ENCODE results near the gene ENAH.

The ENAH gene

DNA sequence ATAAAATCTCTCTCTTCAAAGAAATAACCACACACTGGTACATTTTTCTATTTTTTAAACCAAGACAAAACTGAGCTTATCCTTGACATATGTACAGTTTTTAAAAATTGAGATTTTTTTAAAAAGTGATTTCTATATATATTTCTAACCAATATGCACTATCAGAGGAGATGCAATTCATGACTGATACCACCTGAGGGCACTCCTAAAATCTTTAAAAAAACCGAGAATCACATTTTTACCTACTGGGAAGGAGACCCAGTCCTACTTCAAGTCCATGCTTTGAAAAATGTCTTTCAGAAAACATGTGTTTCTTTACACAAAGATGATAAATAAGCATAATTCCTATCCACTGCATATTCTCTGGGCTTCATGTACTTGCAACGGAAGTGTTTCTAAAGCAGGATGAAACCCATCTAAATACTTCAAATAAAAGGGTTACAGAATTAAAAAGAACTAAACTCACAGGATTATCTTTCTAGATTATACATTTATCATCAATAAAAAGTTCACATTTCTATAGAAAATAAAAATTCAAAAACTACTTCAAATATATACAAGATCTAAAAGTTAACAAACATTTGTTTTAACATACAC lies 98.6 kb downstream of the ENAH start:
- no peak for DNase-seq

DNA sequence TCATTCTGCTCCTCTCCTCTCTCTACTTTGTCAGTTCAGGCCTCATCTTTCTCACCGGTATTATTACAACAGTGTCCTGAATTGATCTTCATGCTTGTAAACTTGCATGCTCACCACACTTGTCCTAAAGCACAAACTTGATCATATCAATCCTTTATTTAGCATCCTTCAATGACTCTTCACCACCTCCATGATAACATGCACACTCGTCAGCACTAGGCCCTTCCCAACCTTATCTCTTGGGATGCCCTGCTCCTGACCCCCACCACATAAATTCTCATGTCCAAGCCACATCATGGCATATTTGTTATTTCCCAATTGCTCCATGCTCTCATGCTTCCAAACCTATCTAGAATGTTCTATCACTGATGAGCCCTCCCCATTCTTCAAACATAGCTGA lies 103.1 kb downstream of the ENAH start:
- DNase-seq = no peak

DNA sequence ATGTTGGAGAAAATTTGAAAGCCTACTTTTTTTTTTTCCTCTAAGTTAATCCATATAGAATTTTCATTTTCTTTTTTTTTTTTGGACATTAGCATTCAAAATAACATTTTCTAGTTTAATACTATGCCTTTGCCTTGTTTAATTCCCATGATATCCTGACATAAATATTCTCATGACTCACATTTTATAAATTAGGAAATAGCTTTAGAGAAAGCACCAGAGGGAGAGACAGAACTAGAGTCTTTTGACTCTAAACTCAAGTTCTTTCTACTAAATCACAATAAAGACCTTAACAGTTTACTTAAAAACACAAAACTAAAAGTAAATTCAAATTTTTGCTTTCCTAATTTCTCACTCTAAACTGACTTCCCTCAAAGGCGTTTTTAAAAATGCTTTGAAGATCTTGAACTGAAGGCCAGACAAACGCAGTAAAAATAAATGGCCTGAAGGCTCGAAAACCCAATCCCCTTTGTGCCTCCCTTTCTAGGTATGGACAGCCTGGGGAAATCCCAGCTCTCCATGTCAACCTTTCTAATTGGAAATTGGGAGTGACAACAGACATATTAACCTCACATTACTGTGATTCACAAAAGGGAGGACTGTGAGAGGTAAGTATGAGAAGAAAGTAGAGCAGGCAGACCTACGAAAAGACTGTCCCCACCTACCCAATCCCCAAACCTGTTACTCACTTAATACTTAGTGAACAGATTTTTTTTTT lies 104.6 kb downstream of the ENAH start:
- DNase-seq = no peak

DNA sequence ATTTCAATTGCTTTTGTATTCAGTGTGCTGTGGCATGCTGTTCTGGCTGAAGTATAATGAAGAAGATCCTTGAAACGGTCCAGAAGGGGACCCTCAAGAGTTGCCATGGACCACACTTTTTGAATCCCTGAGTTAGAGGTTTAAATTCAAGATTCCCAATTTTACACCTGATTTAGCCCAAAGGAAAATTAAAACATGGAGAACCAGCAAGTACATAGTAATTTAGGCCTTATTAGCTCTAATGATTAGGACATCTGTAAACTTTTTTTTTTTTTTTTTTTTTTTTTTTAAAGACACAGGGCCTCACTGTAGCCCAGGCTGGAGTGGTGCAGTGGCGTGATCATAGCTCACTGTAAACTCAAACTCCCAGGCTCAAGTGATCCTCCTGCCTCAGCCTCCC lies 107.3 kb downstream of the ENAH start:
- no peak for DNase-seq

DNA sequence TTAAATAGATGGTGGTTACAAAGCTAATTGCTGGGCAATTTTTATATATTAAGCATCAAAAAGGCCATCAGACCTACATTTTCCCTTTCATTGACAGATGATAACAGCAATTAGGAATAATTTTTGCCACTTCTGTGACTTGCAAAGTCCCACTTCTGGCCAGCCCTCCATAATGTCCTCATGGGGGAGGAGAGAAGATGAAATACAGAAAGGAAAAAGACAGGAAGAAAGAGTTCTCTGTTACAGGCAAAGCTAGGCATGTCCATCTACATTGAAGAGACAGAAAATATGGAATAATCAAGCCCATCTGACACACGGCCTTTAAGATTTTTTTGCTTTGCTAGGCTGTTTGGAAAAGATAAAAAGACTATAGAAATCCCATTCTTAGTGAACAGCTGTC lies 108.0 kb downstream of the ENAH start:
- DNase-seq = no peak

DNA sequence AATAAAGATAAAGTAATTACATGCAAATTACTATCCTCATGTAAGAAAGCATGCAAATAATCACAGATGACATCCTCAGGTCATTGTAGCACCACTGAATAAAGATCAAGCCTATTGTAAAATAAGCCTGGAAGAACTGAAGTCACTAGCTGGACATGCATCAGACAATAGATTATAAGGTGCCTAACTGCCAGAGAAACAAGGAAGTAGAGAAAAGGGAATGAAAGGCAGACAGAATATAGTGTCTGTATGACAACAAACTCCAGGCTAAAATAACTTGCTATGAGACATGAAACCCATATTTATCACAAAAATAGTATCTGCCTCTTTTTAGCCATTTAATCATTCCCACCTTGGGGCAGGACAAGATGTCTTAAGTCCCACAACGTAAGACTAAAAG lies 108.7 kb downstream of the ENAH start:
- DNase-seq = no peak

DNA sequence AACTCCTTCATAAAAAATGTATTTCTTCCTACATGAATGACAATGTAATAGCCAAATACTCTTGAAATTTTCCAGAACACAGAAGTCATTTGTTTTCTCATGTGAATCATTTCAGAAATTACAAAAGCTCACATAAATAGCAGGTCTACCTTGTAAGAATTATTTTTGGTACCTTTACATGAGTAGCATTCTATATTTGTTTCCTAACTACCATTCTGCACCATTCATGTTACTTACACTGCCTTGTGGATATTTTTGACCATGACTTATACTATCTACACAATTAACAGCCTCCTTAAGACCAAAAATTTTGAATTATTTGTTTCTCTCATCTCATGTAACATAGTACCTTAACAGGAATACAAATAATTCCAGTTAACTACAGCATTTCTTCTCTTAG lies 109.6 kb downstream of the ENAH start:
- DNase-seq = no peak

DNA sequence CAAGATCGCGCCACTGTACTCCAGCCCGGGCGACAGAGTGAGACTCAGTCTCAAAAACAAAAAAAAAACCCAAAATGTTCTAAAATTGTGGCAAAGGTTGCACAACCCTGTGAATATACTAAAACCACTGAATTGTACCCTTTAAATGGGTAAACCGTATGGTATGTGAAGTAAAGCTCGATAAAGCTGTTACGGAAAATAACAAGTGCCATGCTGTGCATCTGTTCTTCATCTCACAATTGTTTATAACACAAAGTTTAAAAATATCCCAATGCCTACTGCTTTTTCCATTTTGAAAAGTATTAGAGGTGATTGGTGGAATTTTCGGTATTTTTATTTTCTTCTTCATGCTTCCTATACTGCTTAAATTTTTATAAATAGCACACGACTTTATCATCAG lies 111.5 kb downstream of the ENAH start:
- DNase-seq = no peak

DNA sequence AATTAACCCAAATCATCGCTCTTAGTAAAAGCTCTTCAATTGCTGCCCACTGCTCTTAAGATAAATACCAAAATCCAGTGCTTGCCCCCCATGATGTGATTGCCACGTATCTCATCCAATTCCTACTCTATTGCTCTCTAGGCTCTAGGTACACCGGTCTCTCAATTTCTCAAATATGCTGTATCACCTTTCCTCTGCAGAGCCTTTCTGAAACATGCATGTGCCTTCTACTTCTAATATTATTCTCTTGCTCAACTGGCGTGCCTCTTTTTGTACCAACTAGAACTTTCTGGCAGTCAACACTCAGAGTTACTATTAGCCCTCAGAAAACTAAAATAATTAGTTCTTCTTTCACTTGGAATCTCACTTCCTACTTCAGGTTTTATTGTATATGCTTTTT lies 113.3 kb downstream of the ENAH start:
- no peak for DNase-seq

DNA sequence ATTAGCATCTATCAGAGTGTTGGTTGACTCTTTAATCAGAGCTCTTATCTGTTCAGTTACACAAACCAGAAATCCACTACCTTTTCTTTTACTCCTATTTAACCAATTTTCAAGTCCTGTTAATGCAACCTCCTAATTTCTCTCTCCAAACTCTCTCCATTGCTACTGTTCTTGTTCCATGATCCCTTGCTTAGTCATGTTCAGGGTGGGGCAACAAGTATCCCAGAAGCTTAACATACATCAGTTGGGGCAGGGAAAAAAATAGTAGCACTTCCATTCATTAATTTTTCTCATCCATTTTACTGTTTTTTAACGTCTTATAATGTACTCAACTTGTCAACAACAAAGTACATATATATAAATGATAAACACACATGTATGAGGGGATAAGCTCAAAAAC lies 113.9 kb downstream of the ENAH start:
- DNase-seq = no peak

DNA sequence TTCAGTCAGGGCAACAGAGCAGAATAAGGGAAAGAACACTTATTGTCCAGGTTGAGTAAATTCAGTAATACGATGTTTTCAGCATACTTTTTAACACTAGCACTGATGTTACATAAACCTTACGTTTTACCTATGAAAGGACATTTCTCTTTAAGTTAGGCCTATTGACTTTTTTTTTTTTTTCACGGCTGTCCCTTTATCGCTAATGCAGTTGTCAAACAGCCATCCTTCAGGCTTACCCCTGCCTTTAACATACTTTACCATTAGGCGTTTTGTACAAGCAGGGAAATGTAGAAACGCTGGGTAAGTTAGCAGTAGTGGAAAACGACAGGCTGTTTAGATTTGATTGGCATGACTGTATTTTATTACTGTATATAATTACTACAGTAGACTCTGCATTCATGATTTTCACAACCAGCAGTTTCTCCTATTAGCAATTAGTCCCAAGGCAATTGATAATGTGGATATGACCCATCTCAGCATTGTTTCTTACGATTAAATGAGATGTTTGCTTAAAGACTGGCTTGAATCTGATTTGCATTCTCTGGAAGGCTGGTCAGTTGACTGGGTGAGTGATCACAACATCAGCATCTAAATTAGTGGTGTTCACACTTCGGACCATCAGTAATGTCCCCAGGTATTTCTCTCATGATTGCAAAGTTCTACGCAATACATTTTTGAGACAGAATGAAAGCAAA lies 115.2 kb downstream of the ENAH start:
- no peak for DNase-seq

DNA sequence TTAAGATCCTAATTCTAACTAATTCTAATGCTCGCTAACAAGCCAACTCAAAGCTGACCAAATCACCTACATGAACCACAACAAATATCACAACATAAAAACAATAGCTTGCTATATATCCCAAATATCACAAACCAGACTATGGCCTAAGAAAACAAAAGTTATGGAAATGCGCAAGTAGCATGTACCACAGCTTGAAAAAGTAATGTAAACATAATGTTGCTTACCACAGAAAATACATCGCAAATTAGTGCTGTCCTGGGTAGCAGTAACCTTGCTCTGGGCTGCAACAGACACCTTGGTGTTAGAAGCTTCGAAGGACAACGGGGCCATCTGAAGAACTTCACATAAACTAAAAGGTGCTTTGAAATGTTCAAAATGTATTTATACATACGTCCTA lies 117.6 kb downstream of the ENAH start:
- no peak for DNase-seq

DNA sequence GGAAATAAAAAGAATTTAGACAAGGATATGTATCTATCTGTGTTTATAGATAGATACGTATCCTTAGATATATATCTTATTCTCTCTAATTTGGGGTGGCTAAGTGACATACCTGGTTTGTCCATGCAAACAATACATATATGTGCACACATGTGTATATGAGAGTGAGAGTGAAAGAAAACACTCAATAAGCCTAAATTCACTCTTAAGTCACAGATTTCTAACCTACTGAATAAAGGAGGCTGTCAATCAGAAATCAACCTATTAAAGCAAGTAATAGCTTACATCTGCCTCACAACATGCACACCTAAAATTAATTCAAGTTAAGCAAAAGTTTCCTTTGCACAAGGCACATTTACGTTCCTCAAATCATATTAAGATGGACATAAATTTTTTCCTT lies 118.2 kb downstream of the ENAH start:
- no peak for DNase-seq

DNA sequence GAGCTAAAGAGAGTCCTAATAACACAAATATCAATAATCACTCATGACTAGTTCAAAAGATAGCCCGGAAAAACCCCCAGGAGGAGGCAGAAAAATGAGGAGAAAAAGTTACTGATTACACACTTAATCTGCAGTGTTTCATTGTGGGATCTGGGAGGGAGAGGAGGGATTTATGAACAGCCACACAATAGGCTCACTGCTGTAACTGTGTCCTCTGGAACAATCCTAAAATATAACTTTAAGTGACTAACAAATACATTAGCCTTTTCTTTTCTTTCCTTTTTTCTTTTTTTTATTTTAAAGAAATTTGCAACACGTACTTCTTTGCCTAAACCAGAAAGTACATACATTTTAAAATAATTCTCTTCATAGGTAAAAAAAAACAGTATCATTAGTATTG lies 118.8 kb downstream of the ENAH start:
- DNase-seq = no peak

DNA sequence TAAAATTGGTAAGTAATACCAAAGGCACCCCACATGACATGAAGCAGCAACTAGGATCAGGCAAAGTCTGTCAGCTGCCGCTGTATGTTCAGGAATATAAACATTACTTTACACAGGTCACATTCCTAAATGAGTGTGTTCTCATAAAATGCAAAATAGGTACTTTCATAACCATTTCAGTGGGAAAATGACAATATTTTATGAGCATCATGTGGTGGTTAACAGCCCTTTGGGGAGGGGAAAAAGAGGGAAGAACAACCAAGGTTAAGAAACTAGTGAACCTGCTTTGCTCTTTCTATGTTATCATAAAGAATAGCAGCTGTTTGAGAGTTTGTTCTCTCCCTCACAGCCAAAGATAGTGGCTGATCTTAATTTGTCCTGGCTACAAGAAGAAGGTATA lies 119.7 kb downstream of the ENAH start:
- no peak for DNase-seq

DNA sequence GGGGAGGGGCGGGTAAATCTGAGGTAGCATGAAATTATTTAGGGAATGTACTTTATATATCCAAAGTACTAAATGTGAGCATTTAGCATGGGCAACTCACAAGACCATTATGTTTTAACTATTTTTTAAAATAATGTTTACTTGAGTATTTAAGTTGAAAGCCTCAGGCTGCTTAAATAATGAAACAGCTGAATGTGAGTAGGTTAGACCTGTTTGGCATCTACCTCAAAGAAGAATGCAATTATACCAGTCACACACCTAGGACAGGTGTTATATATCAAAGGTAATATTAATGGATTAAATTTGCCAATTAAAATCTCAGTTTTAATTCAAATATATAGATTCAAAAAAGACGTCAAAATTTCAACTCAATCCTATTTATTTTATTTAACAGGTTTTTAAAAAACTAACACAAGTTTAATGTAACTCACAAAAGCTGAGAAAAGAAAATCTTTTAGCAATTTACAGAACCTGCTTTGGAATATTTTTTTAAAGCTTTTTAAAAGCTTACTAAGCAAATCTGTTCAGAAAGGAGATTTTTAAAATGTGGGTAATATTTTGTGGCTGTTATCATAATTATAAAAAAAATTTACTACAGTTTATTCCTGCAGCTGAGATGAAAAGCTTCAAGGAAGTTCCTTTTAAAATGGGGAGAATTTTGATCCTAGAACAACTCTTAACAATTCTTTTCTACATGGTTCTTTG lies 120.5 kb downstream of the ENAH start:
- DNase-seq = no peak

DNA sequence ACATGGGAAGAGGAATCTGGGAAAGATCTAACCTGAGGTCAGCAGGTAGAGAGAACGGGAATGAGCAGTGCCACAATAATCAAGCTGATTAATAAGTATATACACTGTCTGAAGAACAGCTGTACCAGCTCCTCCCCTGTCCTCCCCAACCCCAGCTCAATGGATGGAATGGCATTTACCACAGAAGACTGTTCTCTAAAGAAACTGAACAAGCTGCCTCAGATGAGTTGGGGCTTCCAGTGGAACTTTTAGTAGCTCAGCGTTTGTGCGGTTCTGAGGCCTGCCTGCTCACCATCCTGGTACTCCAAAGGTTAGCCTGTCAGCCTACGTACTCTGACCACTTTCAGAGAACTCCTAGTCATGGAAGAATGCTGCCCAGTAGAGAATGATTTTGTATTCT lies 123.2 kb downstream of the ENAH start:
- no peak for DNase-seq

DNA sequence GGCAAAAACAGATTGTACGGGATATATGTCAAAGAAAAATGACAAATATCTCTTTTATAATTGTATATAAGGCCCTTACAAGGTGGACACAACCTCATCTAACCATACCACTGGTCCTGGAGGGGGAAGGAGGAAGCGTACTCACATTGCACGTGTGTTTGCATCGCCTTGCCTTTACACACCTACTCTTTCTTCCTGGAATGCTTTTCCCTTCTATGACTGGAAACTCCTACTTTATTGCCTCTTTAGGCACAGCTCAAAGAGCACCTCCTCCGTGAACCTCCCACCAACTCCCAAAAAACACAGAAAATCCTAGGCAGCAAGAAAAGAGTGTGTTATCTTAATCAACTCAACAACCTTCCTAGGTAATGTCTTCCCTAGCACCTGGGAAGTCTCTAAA lies 125.3 kb downstream of the ENAH start:
- no peak for DNase-seq

DNA sequence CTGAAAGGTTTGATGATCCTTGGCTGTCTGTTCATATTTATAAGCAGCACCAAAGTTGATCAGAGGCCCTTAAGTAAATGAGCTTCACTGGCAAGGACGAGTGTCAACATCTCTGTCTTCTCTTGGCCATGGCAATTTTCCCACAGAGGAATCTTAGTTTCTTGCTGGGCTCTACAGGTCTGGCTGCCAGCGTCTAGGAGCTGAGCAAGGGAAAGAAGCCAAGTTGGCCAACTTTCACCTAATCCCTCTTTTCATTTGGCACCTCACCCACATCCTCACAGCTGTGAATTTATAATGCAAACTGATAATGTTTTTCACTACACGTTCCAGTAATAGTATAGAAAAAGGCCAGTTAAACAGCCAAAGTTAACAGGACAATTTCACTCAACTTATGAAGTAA lies 126.0 kb downstream of the ENAH start:
- DNase-seq = no peak

DNA sequence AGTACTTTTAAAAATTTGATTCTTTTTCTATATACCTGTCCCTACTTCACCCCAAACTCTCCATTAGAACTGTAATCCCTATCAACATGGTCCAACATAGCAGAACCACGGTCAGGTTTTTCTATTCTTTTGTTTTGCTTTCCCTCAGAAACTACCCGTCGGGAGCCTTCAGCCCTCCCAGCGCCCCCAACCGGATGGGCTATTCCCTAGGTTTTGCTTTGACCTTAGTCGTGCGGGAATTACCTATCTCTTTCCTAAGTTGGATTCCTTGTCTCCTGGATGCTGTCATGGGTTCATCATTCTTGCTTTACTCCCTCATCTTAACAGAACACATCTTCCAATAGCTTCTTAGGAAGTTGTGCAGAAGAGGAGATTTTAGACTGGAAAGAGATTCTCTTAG lies 127.5 kb downstream of the ENAH start:
- no peak for DNase-seq

DNA sequence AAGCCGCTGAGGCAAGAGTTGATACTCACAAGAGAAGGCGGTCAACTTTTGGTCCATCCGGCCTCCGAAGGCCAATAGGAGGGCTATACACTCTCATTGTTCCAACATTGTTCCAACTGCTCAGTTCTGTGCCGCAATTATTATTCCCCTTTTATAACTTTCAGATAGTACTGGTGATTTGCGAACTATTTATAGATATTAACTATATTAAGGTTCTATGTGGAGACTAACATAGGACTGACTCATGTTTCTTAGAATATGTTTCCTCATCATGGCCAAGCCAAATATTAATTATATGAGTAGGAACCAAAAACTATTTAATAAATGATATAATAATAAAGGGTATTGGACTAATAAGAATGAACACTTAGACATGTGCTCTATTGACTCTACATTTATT lies 128.4 kb downstream of the ENAH start:
- DNase-seq = no peak

DNA sequence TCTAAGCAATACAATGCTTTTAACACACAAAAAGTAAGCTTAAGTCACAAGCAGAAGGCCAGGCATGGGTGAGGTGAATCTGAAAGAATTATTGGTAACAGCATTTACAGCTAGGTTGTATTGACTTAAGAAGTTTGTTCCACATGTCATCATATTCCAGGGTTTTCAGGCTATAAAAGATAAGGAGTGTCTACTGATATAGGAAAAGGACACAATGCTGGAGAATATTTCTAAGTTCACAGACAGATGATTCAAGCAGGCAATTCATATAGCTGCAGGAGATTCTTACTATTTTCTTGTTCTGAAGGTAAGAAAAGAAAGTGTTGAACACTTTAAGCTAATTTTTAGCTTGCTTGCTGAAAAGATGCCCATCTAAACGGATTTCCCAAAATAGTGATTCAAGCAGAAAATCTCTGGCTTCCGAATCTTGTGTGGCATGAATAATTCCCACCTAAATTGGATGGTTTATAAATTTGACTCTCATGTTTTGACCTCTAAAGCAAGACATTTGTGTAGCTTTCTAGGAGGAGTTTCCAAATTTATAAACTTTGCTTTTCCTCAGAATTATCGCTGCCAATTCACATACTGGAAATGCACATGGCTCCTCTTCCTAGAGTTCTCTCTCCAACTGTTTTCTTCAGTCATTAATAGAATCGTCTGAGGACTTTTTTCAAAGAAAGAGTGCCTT lies 129.5 kb downstream of the ENAH start:
- DNase-seq = no peak

DNA sequence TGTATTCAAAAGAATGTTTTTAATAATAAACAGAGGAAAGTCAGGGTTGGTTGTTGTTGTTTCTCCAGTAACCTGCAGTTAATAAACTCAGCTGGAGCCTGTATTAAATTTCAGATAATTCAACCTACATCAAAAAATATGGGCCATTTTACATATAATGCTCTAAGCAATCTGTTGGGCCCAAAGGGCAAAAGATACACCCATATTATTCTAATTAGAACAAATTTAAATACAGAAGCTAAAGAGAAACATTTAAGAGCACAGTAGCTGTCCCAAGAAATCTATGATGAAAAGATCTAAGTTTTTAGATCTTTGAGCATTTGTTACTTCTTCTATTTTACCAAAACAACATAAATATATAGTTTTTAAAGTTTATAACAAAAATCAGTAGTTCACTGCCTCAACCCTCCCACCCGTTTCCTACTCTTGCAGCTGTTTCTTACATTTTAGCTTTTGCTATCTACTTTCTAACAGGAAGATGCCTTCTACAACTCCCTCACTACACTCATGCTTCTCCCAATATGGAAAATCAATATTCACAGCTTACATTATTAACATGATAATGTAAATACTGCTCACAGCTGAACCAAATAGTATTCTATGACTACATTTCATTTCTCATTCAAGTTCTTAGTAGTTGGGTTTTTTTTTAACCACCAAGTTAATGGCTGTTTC lies 130.2 kb downstream of the ENAH start:
- DNase-seq = no peak

Data from GOT3 (cell line).